ENCODE data around the gene LRRC3.

- TF ChIP-seq GATA2 (IDR thresholded peaks at IDR 0.05; ENCODE audit: low read depth, low read length) (peak; percentile 93), GATA3 (IDR thresholded peaks at IDR 0.05; ENCODE audit: low read depth, low read length) (no peak)
Measured at GRCh38 chr21:44449473-44450363, 5.6 kb upstream of the LRRC3 start.

Measured in SH-SY5Y (cell line).